ENCODE data around the gene UXT. TPM values are rescaled to one million over a fixed set of nuclear protein-coding genes. Genes with fewer than 3 reads are reported as not detected.

Gene UXT
- polyA plus RNA-seq, 3 donors: 134 to 213 (median 174) TPM

- H3K9ac ChIP-seq (ENCODE audit: insufficient read depth, low read length, poor library complexity, severe bottlenecking): no peak overlapping the region
- H3K9me3 Mint-ChIP-seq: peaks cover 0 to 5% (median 0%) of the 10 kb centered on the region in 7 donors
- H3K4me1 ChIP-seq (ENCODE audit: control insufficient read depth in 1 of 2, insufficient read depth in 2 of 2, low read length in 2 of 2): no peaks in the 10 kb centered on the region
- no peak for TF ChIP-seq CTCF (IDR thresholded peaks at IDR 0.05)
- no peaks in the 10 kb centered on the region for H3K36me3 Mint-ChIP-seq
- no peak overlapping the region for H3K27ac Mint-ChIP-seq
- no peak overlapping the region for H3K4me3 ChIP-seq (replicated peaks in 1 of 3; ENCODE audit: low read depth in 2 of 3, low read length in 3 of 3)
- no peaks in the 10 kb centered on the region for H3K36me3 ChIP-seq (replicated peaks in 1 of 2; ENCODE audit: control insufficient read depth in 1 of 2, insufficient read depth in 2 of 2, low read length in 2 of 2)
- no peak for DNase-seq
- H3K9me3 ChIP-seq (replicated peaks in 1 of 2; ENCODE audit: control insufficient read depth in 1 of 2, insufficient read depth in 1 of 2, low read length in 2 of 2): no peaks in the 10 kb centered on the region
- no peak overlapping the region for H3K27ac ChIP-seq (ENCODE audit: low read depth in 1 of 2, low read length in 2 of 2)
- intact Hi-C loops (cut with micrococcal nuclease): no loop called here
- H3K4me3 Mint-ChIP-seq: no peak overlapping the region
- no peak overlapping the region for H3K4me2 ChIP-seq (replicated peaks; ENCODE audit: extremely low read depth, low read length, poor library complexity, severe bottlenecking)
- H3K27me3 Mint-ChIP-seq (ENCODE audit: low read depth in 3 of 3): peaks cover 0 to 9% (median 3%) of the 10 kb centered on the region in 3 donors
- no peaks in the 10 kb centered on the region for H3K4me1 Mint-ChIP-seq
- no peaks in the 10 kb centered on the region for H4K20me1 ChIP-seq (ENCODE audit: insufficient read depth, low read length)
- H3K27me3 ChIP-seq (ENCODE audit: control insufficient read depth in 2 of 2, insufficient read depth in 2 of 2, low read length in 2 of 2): peaks cover 0 to 3% of the 10 kb centered on the region in 2 donors
- no peak overlapping the region for H2AFZ ChIP-seq (ENCODE audit: insufficient read depth, low read depth, low read length, poor library complexity, severe bottlenecking)
- H3K79me2 ChIP-seq (ENCODE audit: insufficient read depth, low read length): no peaks in the 10 kb centered on the region
- no CpG with 5 or more reads among the region's 3 CpGs for WGBS (ENCODE audit: insufficient coverage)
Observed at GRCh38 chrX:47706575-47706974, 47.6 kb upstream of the UXT start.

GRCh38 chrX:47704736-47705135 lies 45.8 kb upstream of the UXT start:
- Histone ChIP-seq H4K20me1 (ENCODE audit: insufficient read depth, low read length) (no peaks in the 10 kb centered on the region), H3K36me3 (replicated peaks in 1 of 2; ENCODE audit: control insufficient read depth in 1 of 2, insufficient read depth in 2 of 2, low read length in 2 of 2) (no peaks in the 10 kb centered on the region), H3K27ac (ENCODE audit: low read depth in 1 of 2, low read length in 2 of 2) (no peak overlapping the region), H3K4me3 (replicated peaks in 1 of 3; ENCODE audit: low read depth in 2 of 3, low read length in 3 of 3) (no peak overlapping the region), H3K4me1 (ENCODE audit: control insufficient read depth in 1 of 2, insufficient read depth in 2 of 2, low read length in 2 of 2) (no peaks in the 10 kb centered on the region), H3K79me2 (ENCODE audit: insufficient read depth, low read length) (no peaks in the 10 kb centered on the region), H2AFZ (ENCODE audit: insufficient read depth, low read depth, low read length, poor library complexity, severe bottlenecking) (no peak overlapping the region), H3K9me3 (replicated peaks in 1 of 2; ENCODE audit: control insufficient read depth in 1 of 2, insufficient read depth in 1 of 2, low read length in 2 of 2) (no peaks in the 10 kb centered on the region), H3K4me2 (replicated peaks; ENCODE audit: extremely low read depth, low read length, poor library complexity, severe bottlenecking) (no peak overlapping the region), H3K27me3 (ENCODE audit: control insufficient read depth in 2 of 2, insufficient read depth in 2 of 2, low read length in 2 of 2) (peaks cover 0 to 3% of the 10 kb centered on the region in 2 donors), H3K9ac (ENCODE audit: insufficient read depth, low read length, poor library complexity, severe bottlenecking) (no peak overlapping the region)
- intact Hi-C loops (cut with micrococcal nuclease): no loop called here
- 100% methylated on average over 1 of the region's 5 CpGs for WGBS (ENCODE audit: insufficient coverage)
- no peak for DNase-seq
- peaks cover 0 to 5% (median 4%) of the 10 kb centered on the region in 3 donors for H3K27me3 Mint-ChIP-seq (ENCODE audit: low read depth in 3 of 3)
- no peak overlapping the region for H3K4me3 Mint-ChIP-seq
- no peaks in the 10 kb centered on the region for H3K9me3 Mint-ChIP-seq
- H3K36me3 Mint-ChIP-seq: no peaks in the 10 kb centered on the region
- TF ChIP-seq CTCF (IDR thresholded peaks at IDR 0.05): no peak
- H3K4me1 Mint-ChIP-seq: no peaks in the 10 kb centered on the region
- no peak overlapping the region for H3K27ac Mint-ChIP-seq

Measured in CD14-positive monocyte (primary cell).